Measurements from ENCODE around the gene PPP2R1B.

DNA sequence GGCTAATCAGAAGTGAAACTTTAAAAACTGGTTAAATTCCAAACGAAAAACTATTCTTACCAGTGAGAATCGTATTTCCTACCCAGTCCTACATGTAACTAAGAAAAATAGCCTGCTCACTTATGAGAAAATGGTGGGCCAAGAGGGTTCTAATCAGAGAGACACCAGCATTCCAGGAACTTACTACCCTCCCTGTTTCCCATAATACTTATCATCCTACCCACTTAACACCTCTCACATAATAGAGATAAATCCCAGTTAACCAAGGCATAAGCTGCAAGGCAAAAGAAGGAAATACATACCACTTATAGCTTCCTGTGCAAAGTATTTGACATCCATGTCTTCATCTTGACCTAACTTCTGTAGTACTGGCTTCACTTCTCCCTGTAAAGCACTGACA, 24.4 kb downstream of the PPP2R1B start:
- TF ChIP-seq, protein P1, sequence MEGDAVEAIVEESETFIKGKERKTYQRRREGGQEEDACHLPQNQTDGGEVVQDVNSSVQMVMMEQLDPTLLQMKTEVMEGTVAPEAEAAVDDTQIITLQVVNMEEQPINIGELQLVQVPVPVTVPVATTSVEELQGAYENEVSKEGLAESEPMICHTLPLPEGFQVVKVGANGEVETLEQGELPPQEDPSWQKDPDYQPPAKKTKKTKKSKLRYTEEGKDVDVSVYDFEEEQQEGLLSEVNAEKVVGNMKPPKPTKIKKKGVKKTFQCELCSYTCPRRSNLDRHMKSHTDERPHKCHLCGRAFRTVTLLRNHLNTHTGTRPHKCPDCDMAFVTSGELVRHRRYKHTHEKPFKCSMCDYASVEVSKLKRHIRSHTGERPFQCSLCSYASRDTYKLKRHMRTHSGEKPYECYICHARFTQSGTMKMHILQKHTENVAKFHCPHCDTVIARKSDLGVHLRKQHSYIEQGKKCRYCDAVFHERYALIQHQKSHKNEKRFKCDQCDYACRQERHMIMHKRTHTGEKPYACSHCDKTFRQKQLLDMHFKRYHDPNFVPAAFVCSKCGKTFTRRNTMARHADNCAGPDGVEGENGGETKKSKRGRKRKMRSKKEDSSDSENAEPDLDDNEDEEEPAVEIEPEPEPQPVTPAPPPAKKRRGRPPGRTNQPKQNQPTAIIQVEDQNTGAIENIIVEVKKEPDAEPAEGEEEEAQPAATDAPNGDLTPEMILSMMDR (IDR thresholded peaks at IDR 0.05): no peak
- no peak for TF ChIP-seq POLR2A (IDR thresholded peaks at IDR 0.05)
